COLO829 (cell line): ENCODE results near the gene SLC29A1.
"Not testable (repeated sequence)": the region's sequence is repeated elsewhere in the genome, so short reads cannot be mapped to it uniquely, and the experiment has no call there.

Experiments used
- DNase-seq: peaks from one replicate; pipeline ENCODE4 v3.0.0; 2012; ENCODE audit warnings: low spot score

SLC29A1 gene

GRCh38 chr6:44223319-44224028 lies at the start of gene SLC29A1:
Gene SLC29A1 (plus strand): TSS chr6:44223595. CDS start chr6:44227314, 3,719 bp downstream.
- peak; percentile 84 for DNase-seq

DNA sequence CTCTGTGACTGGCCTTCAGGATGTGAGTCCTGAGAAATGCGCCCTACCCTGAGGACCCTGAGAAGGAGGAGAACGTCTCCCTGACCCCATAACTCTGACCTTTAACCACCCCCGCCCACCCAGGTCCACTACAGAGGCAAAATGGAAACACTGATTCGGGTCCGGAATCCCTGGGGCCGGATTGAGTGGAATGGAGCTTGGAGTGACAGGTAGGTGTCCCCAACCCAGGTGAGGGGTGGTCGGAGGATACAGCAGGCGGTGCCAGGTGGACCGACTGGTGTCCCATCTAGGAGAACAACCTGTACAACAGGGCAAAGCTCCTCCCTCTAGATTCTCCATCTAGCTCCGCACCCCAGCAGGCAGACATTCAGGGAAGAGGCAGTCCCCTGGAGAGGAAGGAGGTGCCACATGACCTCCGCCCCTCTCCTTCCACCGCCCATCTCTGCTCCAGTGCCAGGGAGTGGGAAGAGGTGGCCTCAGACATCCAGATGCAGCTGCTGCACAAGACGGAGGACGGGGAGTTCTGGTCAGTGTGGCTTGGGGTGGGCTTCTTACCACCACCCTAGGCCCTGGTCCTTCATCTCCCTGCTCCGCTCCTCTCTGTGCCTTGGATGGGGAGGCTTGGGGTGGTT lies 47.1 kb upstream of the SLC29A1 start:
- DNase-seq, result no peak

DNA sequence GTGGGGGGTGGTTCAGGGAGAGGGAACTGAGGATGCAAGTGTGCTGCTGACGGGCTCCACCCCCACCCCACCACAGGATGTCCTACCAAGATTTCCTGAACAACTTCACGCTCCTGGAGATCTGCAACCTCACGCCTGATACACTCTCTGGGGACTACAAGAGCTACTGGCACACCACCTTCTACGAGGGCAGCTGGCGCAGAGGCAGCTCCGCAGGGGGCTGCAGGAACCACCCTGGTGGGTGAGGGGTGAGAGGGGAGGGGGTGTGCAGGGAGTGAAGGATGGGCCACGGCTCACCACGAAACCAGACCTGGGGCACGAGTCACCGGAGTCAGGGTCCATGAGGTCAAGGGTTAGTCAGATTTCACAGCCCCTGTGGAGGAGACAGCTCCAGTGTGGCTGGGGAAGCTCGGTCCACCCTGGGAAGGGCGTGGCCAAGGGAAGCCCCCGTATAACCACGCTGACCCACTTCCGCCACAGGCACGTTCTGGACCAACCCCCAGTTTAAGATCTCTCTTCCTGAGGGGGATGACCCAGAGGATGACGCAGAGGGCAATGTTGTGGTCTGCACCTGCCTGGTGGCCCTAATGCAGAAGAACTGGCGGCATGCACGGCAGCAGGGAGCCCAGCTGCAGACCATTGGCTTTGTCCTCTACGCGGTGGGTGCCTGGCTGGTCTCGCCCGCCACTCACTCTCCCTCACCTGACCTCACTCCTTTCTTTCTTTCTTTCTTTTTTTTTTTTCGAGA lies 46.5 kb upstream of the SLC29A1 start:
- no peak for DNase-seq

GRCh38 chr6:44177691-44178423 lies 45.5 kb upstream of the SLC29A1 start:
- peak; percentile 51 for DNase-seq

GRCh38 chr6:44178424-44179071 lies 44.8 kb upstream of the SLC29A1 start:
- DNase-seq, result no peak

DNA sequence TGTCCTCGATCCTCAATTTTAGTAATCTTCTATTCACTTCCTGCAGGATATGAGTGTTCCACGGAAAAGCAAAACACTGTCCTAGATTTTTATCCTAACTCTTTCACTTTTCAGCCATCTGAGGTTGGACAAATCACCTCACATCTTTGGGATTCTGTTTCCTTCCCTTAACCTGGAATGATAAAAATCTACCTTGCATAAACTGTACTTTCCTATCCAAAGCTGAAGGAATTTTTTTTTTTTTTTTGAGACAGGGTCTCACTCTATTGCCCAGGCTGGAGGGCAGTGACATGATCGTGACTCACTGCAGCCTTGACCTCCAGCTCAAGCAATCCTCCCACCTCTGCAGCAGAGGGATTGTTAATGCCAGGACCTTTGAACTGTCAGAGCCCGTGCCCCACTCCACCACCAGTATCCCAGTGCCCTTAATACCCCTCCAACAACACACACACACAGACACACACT lies 44.3 kb upstream of the SLC29A1 start:
- DNase-seq, result no peak

GRCh38 chr6:44179648-44180047 lies 43.7 kb upstream of the SLC29A1 start:
- no peak for DNase-seq

DNA sequence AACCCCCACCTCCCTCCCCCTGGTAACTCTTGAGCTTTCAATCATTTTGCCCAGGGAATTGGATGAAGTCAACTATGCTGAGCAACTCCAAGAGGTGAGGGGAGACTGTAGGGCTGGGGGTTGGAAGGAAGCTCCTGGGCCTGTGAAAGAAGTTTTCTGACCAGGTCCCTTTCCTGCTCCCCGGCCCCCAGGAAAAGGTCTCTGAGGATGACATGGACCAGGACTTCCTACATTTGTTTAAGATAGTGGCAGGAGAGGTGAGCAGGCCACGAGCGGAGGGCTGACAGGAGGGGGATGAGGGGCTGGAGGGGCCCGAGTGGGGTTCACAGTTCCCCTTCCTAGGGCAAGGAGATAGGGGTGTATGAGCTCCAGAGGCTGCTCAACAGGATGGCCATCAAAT lies 43.0 kb upstream of the SLC29A1 start:
- no peak for DNase-seq

- DNase-seq, result no peak
These were observed 42.5 kb upstream of the SLC29A1 start for GRCh38 chr6:44180886-44181285.

GRCh38 chr6:44181784-44182183 lies 41.6 kb upstream of the SLC29A1 start:
- DNase-seq, result not testable (repeated sequence)

DNA sequence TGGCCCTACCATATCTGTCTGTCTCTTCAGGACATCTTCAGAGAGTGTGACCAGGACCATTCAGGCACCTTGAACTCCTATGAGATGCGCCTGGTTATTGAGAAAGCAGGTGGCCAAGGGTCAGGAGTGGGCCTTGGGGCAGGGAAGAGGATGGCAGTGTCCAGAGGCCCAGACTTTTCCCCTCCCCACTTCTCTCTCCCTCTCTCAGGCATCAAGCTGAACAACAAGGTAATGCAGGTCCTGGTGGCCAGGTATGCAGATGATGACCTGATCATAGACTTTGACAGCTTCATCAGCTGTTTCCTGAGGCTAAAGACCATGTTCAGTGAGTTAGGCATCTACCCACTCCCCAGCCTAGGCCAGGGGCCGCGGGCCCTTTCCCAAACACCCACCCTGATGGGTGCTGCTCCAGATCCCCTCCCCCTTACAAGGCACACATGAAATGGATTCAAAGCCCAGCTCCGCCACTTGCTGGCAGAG lies 40.4 kb upstream of the SLC29A1 start:
- DNase-seq, result no peak

DNA sequence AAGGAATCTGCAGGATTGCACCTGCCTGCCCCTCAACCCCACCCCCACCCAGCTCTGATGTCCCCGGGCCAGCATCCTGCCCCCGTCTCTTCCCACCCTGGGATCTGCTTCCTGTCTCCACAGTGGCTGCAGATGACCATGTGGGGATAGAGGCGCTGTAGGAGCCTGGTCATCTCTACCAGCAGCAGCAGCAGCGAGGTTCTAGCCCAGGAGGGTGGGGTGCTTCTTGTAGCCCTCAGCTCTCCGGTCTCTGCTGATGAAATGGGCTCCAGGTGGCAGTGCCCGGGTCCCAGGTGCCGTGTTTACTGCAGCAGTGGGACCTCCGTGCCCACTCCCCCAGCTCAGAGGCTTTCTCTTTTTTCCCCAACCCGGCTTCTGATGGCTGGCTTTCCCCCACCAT lies 39.6 kb upstream of the SLC29A1 start:
- DNase-seq, result no peak

DNA sequence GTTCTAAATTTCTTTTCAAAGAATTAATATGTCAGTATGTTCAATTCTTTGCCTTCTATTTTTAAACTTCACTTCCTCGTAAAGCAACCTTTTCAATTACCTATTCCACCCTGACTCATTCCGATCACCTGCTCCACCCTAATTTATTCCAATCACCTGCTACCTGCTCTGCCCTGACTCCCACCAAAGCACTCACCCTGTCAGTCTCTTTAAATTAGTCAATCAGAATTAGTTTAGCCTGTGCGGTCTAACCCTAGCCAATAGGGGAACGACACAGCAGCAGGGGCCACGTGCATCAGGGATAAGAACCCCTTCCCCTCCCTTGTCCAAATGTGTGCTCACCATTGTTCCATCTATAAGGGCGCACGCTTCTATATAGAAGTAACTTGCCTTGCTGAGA lies 38.0 kb upstream of the SLC29A1 start:
- not testable (repeated sequence) for DNase-seq

DNA sequence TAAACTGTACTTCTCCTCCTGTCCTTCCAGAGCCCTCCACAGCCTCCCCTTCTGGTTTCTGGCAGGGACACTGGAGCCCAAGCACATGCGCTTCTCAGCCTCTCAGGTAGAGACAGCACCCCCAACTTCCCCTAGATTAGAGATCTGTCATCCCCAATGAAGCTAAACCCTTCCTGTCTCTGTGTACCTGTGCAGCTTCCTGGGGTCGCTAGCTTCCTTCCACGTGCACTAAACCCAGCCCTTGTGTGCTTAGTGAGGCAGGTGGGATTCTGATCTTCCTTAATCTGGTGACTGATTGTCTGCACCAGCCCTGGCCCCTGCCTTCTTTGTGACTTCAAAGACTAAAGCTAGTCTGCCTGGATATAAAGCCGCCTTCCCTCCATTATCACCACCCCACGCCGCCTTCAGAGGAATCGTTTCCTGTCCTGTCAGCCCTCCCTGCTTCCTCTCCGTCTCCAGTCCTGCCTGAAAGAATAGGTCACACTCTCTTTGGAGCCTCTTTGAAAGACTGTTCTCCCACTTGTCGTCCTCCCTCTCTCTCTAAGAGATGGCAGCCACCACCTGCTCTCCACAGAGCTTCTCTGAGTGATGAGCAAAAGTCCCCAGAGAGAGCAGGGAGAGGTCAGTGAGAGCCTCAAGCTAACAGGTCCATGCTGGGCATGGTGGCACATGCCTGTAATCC lies 37.3 kb upstream of the SLC29A1 start:
- DNase-seq, result no peak

- DNase-seq, result no peak
These were observed 36.8 kb upstream of the SLC29A1 start for GRCh38 chr6:44186635-44187025.

GRCh38 chr6:44188819-44189218 lies 34.6 kb upstream of the SLC29A1 start:
- no peak for DNase-seq

DNA sequence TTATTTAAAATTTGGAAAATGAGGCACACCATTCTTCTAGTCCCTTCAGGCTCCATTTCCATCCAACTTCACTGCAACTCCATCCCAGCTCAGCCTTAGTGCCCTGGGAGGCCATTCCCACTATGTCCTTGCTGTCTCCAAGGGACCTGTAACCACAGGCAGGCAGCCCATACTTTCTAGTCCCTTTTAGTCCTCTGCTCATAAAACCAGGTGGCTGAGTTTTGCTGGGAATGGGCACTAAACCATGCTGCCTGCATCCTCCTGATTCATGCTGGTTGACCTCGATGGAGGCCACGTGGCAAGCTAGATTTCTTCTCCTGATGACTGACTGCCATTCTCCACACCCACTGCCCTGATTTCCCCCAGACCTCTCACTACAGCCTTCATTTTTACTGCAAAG lies 34.1 kb upstream of the SLC29A1 start:
- DNase-seq, result no peak

GRCh38 chr6:44190715-44191114 lies 32.7 kb upstream of the SLC29A1 start:
- no peak for DNase-seq

- DNase-seq, result no peak
These were observed 30.9 kb upstream of the SLC29A1 start for GRCh38 chr6:44192428-44193041.

DNA sequence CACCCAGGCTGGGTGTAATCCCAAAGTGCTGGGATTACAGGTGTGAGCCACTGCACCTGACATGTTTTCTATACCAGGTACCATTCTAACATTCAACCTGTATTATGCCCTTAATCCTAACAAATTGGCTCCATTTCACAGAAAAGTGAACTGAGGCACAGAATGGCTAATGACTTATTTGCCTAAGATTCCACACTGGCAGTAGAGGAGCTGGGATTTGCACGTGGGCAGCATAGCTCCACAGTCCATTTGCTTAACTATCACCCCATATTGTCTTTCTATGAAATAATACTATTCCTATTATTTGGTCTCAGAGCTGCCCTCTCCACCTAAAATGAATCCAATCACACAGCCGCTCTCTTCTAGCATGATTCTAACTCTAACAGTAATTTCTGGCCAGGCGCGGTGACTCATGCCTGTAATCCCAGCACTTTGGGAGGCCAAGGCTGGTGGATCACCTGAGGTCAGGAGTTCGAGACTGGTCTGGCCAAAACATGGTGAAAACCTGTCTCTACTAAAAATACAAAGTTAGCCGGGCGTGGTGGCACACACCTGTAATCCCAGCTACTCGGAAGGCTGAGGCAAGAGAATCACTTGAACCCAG lies 30.0 kb upstream of the SLC29A1 start:
- DNase-seq, result no peak
